TTC549 (cell line): ENCODE measurements around the gene NPAS1.

Experiments used
- FAIRE-seq: peaks from 2 replicates; lab custom pipeline; 2012; peaks lifted over from hg19 to GRCh38; lab: Jason Lieb, UNC

Gene NPAS1

GRCh38 chr19:47020132-47020805 is 632 bp downstream of the NPAS1 start:
- FAIRE-seq, result no peak

GRCh38 chr19:47020992-47021496 is 1.4 kb downstream of the NPAS1 start:
- no peak for FAIRE-seq

GRCh38 chr19:47021536-47022139 is 2.0 kb downstream of the NPAS1 start:
- FAIRE-seq, result no peak

- FAIRE-seq, result no peak
Observed at GRCh38 chr19:47022140-47022536, 2.5 kb downstream of the NPAS1 start.

- FAIRE-seq, result no peak
Observed at GRCh38 chr19:47022541-47023447, 3.2 kb downstream of the NPAS1 start.

- no peak for FAIRE-seq
Observed at GRCh38 chr19:47023448-47023794, 3.8 kb downstream of the NPAS1 start.

- no peak for FAIRE-seq
Observed at GRCh38 chr19:47024502-47024901, 4.9 kb downstream of the NPAS1 start.

GRCh38 chr19:47026156-47026555 is 6.5 kb downstream of the NPAS1 start:
- no peak for FAIRE-seq

- FAIRE-seq, result no peak
Observed at GRCh38 chr19:47026889-47027288, 7.3 kb downstream of the NPAS1 start.

- no peak for FAIRE-seq
Observed at GRCh38 chr19:47027586-47028088, 8.0 kb downstream of the NPAS1 start.

- no peak for FAIRE-seq
Observed at GRCh38 chr19:47028195-47028601, 8.6 kb downstream of the NPAS1 start.

GRCh38 chr19:47032171-47032811 is 12.7 kb downstream of the NPAS1 start:
- FAIRE-seq, result no peak

- FAIRE-seq, result no peak
Observed at GRCh38 chr19:47035127-47036096, 15.8 kb downstream of the NPAS1 start.

- no peak for FAIRE-seq
Observed at GRCh38 chr19:47036097-47036651, 16.5 kb downstream of the NPAS1 start.

GRCh38 chr19:47037766-47038165 is 18.1 kb downstream of the NPAS1 start:
- FAIRE-seq, result no peak

- FAIRE-seq, result no peak
Observed at GRCh38 chr19:47039239-47039874, 19.7 kb downstream of the NPAS1 start.

- no peak for FAIRE-seq
Observed at GRCh38 chr19:47040869-47041268, 21.2 kb downstream of the NPAS1 start.

- no peak for FAIRE-seq
Observed at GRCh38 chr19:47044946-47045866, 25.6 kb downstream of the NPAS1 start.

- no peak for FAIRE-seq
Observed at GRCh38 chr19:47045867-47046470, 26.3 kb downstream of the NPAS1 start.
